ENCODE data around the gene SYNE1.

GRCh38 chr6:152680879-152681517 lies 43.8 kb upstream of the SYNE1 start:
- TF ChIP-seq POLR2A (IDR thresholded peaks at IDR 0.05) (no peak), EP300 (IDR thresholded peaks at IDR 0.05) (no peak)
